Endometrial microvascular endothelial cells (primary cell): Measurements from ENCODE around the gene LRSAM1. TPM values are rescaled to one million over a fixed set of nuclear protein-coding genes. Genes with fewer than 3 reads are reported as not detected.

Experiments used
- in situ Hi-C: cut with HindIII; loops from 2 replicates; pipeline ENCODE4 v1.10.0; 2017; ENCODE audit warnings: low sequenced_read_pairs, low pct_unique_long_range_greater_than_20kb; ENCODE audit errors: inconsistent ontology term
- total RNA-seq: library from RNA; depleted of rRNA; stranded (reverse); fragments of >200 nt; gene quantifications from one replicate; pipeline ENCODE4 v1.2.3, GENCODE V29; 2015; ENCODE audit errors: inconsistent ontology term

The LRSAM1 gene
- total RNA-seq, 1 donor from 2014 or later = 20.3 TPM

DNA sequence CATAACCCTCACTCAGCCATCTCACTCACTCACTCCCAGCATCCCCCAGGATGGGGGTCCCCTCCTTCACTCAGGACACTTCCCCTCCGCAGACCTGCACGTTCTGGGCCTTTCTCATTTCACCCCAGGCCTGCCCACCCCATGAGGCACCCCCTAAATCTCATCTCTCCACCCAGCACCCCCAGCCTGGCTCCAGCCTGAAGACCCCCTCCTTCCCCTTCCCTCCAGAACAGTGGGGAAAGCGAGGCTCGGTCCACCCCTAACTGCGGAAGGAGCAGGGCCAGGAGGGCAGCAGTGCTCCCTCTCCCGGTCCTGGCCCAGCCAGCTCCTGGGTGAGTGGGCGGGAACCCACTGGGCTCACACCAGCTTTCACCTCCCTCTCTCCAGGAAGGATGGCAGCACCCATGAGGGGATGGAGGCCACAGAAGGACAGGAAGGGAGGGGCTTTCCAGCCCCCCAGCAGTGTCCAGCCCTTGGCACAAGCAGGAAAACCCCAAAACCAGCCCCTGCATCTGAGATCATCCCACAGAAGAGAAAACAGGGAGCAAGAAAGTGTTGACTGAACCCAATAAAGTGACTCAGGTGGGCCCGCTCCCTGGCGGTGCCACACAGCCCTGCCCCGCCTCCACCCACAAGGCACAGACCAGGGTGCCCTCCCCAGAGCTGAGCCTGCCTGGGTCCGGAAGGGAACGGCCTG lies 55.0 kb downstream of the LRSAM1 start:
- in situ Hi-C loops = no loop called here

- in situ Hi-C loops = no loop called here
These were observed 55.8 kb downstream of the LRSAM1 start for GRCh38 chr9:127506814-127507750.

GRCh38 chr9:127507751-127508648 lies 56.7 kb downstream of the LRSAM1 start:
- in situ Hi-C loops = no loop called here

- in situ Hi-C loops = no loop called here
These were observed 57.6 kb downstream of the LRSAM1 start for GRCh38 chr9:127508901-127509260.

- in situ Hi-C loops = no loop called here
These were observed 58.1 kb downstream of the LRSAM1 start for GRCh38 chr9:127509261-127509954.

DNA sequence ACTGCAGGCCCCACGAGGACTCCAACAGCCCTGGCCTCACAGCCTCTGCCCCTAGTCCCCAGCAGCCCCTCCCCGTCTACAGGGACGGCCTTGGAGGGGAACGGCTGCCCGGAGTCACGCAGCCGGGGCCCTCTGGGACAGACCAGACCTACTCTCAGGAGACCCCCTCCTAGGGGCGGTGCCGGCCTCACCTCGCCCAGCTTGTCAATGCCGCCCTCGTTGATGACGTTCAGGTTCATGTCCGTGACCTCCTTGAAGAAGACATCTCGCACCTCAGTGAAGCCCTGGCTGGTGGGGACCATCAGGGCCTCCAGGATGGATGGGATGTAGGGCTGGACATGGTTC lies 58.6 kb downstream of the LRSAM1 start:
- in situ Hi-C loops = no loop called here

DNA sequence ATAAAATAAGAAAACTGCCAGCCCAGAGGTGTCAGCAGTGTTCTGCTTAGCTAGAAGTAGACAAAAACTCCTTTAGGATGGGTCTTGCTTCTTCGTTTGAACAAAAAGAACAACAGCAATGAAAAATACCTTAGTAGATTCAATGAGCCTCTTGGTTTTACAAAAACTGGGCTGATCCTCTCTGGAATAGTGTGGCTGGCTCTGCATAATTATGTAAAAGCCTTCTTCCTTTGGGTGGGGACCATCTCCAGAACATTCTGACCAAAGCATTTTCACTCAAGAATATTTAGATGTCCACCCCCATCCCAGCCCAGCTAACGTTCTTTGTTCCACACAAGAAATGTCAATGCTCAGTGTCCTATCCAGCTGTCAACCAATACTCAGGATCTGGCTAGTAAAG lies 63.2 kb downstream of the LRSAM1 start:
- in situ Hi-C loops = no loop called here

GRCh38 chr9:127516835-127517607 lies 65.7 kb downstream of the LRSAM1 start:
- in situ Hi-C loops = no loop called here

GRCh38 chr9:127517620-127518019 lies 66.3 kb downstream of the LRSAM1 start:
- in situ Hi-C loops = no loop called here

GRCh38 chr9:127518091-127518856 lies 67.0 kb downstream of the LRSAM1 start:
- in situ Hi-C loops = no loop called here

GRCh38 chr9:127519301-127520166 lies 68.2 kb downstream of the LRSAM1 start:
- in situ Hi-C loops = no loop called here

- in situ Hi-C loops = no loop called here
These were observed 69.9 kb downstream of the LRSAM1 start for GRCh38 chr9:127520941-127521918.

- in situ Hi-C loops = no loop called here
These were observed 70.6 kb downstream of the LRSAM1 start for GRCh38 chr9:127521919-127522304.

- in situ Hi-C loops = no loop called here
These were observed 71.4 kb downstream of the LRSAM1 start for GRCh38 chr9:127522727-127523126.

DNA sequence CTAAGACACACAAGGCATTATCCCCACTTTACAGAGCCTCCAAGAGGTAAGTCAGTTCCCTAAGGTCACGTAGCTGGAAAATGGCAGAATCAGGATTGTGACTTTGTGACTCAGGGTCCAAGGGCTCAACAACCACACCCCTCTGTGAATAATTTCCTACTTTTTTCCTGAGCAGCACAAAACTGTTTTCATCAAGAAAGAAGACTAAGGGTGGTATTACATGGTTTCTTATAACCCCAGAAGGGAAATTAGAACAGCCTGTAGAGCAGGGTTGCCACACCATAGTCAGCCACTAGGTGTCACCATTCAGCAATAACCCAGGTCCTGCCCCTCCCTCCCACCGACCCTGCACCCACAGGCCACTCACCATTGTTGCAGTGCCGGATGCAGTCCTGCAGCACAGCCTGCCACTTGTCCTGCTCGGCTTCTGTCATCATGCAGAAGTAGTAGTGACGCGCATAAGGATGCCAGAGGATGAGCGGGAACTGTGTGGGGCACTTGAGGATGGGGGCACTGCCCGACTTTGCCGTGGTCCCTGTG lies 72.1 kb downstream of the LRSAM1 start:
- in situ Hi-C loops = no loop called here
